Medulla oblongata (tissue), 1 donor: ENCODE data around the gene MYLK3.
"Not testable (repeated sequence)": the region's sequence is repeated elsewhere in the genome, so short reads cannot be mapped to it uniquely, and the experiment has no call there.

ENCODE experiments used
- DNase-seq: peaks from one replicate; pipeline ENCODE4 v3.0.0-alpha.2; 2015; ENCODE audit errors: extremely low spot score

MYLK3 gene

DNA sequence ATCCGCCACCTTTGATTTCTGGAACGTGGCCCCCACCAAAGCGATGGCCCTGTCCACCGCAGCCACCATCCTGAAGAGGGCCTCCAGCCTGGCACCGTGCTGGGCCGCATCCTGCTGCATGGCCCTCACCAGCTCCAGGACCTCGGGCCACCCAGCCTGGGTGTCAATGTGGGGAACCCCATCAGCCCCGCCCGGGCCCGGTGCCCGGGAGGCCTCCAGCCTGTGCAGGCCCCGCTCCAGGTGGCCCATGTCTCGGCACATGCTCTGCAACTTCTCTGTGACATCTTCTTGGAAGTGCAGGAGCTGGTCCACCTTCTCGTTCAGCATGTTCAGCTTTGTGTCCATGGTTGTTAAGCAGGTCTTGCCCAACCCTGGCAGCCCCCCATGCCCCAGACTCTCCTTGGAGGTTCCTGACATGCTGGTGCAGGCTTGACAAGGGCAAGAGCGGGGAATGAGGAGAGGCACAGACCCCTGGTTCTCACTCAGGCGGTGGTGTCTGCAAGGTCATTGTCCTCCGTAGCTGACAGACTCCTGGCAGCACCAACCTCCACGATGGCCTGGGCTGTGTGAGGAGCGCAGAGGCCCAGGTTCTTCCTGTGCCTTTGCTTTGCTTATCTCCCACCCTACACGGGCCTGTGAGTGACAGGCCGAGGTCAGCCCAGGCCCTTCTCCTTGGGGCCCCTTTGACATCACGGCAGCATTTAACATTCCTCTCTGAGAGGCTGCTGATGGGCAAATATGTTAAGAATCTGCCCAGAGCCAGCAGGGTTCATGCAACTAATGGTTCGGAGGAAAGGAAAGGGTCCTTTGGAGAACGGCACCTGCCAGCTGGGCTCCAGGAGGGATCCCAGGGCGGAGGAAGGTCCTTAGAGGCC is at the start of gene MYLK3:
Gene MYLK3 (minus strand): TSS at position 568 of the 875 bp plus-strand sequence. CDS start 151 bp downstream, at position 417.
- no peak for DNase-seq

- DNase-seq, result no peak
These were observed 49.4 kb upstream of the MYLK3 start for GRCh38 chr16:46797501-46797900.

GRCh38 chr16:46796764-46797269 is 48.7 kb upstream of the MYLK3 start:
- DNase-seq, result no peak

DNA sequence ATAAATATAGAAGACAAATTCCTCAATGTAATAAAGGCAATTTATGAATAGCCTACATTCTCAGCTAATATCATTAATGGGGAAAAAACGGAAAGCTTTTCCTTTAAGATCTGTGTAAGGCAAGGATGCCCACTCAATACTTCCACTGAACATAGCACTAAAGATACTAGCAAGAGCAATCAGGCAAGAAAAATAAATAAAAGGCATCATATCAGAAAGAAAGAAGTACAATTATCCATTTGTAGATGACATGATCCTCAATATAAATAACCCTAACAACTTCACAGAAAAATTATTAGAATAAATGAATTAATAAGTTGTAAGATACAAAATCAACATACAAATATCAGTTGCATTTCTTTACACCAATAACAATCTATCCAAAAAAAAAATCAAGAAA is 45.7 kb upstream of the MYLK3 start:
- DNase-seq, result no peak

GRCh38 chr16:46790599-46791270 is 42.6 kb upstream of the MYLK3 start:
- DNase-seq, result no peak

DNA sequence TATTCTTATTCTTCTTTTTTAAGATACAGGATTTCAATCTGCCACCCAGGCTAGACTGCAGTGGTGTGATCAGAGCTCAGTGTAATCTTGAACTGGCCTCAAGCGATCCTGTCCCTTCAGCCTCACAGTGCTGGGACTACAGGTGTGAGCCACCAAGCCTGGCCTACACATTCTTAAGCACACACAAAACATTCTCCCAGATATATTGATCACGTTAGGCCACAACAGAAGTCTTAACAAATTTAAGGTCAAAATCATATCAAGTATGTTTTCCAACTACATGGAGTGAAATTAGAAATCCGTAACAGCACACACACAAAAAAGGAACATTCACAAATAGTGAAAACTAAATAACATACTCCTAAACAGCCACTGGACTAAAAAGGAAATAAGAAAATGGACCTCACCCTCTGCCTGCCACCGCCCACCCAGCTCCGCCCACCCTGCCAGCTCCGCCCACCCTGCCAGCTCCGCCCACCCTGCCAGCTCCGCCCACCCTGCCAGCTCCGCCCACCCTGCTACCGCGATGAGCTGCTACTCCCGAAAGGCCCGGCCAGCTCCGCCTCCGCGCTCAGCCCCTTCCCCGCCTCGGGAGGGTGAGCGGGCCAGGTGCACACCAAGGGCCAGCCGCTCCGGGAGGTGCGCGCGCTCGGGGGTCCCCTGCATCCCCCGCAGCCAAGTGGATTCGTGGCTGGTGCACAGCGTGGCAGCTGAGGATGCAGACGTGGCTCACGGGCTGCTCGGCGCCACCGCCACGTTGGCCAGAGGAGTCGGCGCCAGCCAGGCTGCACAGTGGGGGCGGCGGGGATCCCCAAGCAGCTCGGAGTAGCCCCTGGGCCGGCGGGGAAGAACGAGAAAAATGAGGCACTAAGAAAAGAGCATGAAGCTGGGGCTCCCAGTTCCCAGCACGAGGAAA is 41.6 kb upstream of the MYLK3 start:
- peak; percentile 54 for DNase-seq

GRCh38 chr16:46788891-46789474 is 40.8 kb upstream of the MYLK3 start:
- no peak for DNase-seq

- DNase-seq, result no peak
These were observed 39.8 kb upstream of the MYLK3 start for GRCh38 chr16:46787909-46788308.

DNA sequence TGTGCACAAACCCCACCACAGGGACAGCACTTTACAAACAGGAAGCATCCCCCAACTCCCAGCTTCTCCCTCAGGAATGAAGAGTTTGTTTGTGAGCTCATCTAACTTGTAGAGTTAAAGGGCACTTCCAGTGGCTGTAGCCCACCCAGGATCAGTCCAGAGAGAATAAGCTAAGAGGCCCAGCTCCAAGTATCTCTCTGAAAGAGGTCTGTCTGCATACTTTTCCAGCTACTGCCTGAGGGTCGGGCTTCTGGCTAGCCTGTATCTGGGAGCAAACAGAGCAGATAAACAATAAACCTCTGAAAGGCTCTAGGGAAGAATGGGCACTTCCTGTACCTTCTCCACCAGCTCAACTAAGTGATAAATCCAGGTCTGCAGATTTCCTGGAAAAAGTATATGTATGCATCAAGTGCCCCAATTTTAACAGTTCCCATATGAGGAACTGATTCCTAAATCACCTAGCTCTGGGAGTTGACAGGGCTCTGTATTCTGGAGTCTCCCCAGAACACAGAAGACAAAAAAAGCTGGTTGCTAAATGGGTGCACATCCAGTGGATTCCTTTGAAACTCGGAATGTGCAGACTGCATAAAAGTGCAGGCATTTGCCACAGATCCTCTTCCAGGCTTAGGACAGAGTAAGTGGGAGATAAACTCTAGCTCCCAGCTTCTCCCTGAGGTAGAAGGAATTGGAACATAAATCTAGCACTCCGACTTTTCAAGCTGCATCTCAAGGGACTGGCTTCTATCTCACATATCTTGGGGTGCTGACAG is 37.1 kb upstream of the MYLK3 start:
- no peak for DNase-seq

GRCh38 chr16:46784569-46784968 is 36.4 kb upstream of the MYLK3 start:
- DNase-seq, result not testable (repeated sequence)

- DNase-seq, result no peak
These were observed 35.7 kb upstream of the MYLK3 start for GRCh38 chr16:46783800-46784199.

DNA sequence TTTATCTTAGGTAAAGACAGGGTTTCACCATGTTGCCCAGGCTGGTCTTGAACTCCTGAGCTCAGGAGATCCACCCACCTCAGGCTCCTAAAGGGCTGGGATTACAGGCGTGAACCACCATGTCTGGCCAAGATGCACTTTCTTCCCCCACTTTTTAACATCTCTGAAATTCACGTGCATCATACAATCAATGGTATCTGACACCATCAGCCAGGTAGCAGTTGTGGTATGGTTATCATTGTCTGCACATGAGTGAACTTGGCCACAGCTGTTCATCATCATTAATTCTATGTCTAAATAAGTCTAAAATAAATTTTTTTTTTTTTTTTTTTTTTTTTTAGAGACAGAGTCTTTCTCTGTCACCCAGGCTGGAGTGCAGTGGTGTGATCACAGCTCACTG is 34.2 kb upstream of the MYLK3 start:
- DNase-seq, result no peak

DNA sequence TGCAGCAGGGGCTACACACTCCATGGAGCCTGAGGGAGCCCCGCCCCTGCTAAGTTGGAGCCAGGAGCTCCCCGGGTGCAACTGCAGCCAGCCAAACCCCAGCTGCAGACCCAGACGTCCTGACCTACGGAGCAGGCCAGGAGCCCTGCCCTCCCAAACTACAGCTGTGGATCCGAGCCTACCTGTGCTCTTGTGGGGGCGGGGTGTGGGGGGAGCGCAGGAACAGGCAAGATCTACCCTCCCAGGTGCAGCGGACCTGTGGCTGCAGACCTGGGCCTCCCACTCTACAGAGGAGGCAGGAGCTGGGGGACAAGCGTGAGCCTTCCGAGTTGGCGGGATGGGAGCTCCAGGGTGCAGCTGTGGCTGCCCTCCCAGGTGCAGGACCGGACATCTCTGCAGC is 29.7 kb upstream of the MYLK3 start:
- DNase-seq, result no peak

DNA sequence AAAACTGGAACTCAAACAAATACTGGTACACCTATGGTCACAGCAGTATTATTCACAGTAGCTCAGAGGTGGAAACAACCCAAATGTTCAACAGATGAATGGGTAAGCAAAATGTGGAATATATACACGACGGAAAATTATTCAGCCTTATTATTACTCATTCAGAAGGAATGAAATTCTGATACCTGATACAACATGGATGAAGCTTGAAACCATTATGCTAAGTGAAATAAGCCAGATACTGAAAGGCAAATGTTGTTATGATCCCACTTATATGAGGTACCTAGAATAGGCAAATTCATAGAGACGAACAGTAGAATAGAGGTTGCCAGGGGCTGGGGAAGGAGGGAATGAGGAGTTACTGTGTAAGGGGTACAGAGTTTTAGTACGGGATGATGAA is 27.1 kb upstream of the MYLK3 start:
- DNase-seq, result no peak

- no peak for DNase-seq
These were observed 26.6 kb upstream of the MYLK3 start for GRCh38 chr16:46774743-46775177.

DNA sequence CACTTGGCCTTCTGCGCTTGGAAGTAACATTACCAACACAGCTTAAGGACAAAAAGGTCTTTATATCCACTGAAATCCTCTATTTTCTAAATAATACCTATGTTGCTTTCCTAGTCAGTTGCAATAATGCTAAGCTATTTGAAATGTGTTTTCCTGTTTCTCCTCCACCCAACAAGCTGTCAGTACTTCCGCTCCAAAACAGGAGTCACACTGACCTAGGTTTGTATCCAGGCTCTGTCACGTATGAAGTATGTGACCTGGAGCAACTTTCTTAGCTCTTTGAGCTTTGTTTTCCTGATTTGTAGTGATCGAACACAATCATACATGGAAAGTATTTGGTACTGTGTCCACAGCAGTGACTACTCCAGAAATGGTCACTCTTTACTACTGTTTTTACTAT is 24.3 kb upstream of the MYLK3 start:
- no peak for DNase-seq

- no peak for DNase-seq
These were observed 20.7 kb upstream of the MYLK3 start for GRCh38 chr16:46768809-46769208.

DNA sequence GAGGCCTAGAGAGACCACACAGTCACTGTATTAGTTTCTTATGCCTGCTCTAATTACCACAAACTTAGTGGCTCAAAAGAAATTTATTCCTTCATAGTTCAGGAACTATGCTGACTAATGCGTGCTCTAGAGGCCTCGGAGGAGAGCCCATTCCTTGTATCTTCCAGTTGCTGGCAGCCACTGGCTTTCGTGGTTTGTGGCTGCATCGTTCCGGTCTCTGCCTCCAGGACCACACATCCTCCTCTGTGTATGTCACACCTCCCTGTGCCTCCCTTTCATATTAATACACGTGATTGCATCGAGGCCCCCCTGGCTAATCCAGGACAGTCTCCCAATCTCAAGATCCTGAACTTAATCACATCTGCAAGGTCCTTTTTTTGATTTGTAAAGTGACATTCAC is 16.9 kb upstream of the MYLK3 start:
- DNase-seq, result no peak

DNA sequence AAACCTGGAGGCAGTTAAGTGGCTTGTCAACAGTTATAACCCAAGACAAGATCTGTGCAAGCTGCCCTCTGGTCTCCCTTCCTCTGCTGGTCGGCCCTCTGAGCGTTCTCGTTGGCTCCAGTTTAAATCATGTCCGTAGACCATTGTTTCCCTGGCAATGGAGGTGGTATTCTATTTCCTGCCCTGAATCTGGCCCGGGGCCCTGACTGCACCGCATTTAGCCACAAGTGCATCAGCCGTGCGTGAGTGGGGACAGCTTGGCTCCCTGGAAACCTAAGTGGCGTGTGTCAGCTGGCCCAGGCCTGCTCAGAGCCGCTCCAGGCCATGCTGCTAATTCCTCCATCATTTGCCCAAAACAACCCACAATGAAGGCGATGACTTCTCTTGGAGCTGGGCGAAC is 15.0 kb upstream of the MYLK3 start:
- DNase-seq, result peak; percentile 42

DNA sequence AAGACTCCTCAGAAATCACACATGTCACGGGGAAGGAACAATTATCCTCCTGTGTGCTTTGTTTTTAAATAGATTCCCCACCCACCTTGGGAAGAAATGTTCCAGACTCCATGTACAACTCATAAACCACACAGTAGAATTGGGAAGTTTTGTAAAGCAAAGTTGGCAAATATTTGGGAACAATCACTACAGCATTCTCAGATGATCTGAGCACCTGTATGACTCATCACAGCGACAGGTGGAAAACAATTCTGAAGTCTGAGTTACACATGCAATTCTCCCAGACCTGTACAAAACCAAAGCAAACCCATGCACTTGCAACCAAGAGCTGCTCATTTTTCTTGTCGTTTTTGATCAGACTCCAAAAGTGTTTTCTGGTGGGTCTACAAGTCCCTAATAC is 14.4 kb upstream of the MYLK3 start:
- no peak for DNase-seq

GRCh38 chr16:46759309-46759708 is 11.2 kb upstream of the MYLK3 start:
- DNase-seq, result no peak
